Cerebellar cortex (tissue), 1 donor: Measurements from ENCODE around the gene TMEM91.
"Not testable (repeated sequence)": the region's sequence is repeated elsewhere in the genome, so short reads cannot be mapped to it uniquely, and the experiment has no call there.

Experiments used
- DNase-seq: peaks from one replicate; pipeline ENCODE4 v3.0.0-alpha.2; 2015; ENCODE audit warnings: low spot score

TMEM91 gene

GRCh38 chr19:41377977-41378709, 1.8 kb downstream of the TMEM91 start:
- DNase-seq: no peak

GRCh38 chr19:41381536-41381935, 5.2 kb downstream of the TMEM91 start:
- not testable (repeated sequence) for DNase-seq

GRCh38 chr19:41384351-41384750, 8.0 kb downstream of the TMEM91 start:
- DNase-seq: no peak

- no peak for DNase-seq
Observed at GRCh38 chr19:41386442-41386841, 10.1 kb downstream of the TMEM91 start.

- DNase-seq: no peak
Observed at GRCh38 chr19:41391618-41392017, 15.3 kb downstream of the TMEM91 start.

GRCh38 chr19:41392775-41393174, 16.4 kb downstream of the TMEM91 start:
- DNase-seq: no peak

GRCh38 chr19:41395355-41395754, 19.0 kb downstream of the TMEM91 start:
- DNase-seq: no peak

GRCh38 chr19:41397086-41398049, 21.0 kb downstream of the TMEM91 start, which contains the start of the genes BCKDHA and EXOSC5:
Gene BCKDHA (plus strand): TSS chr19:41397818. CDS start chr19:41397828, 10 bp downstream.
Gene EXOSC5 (minus strand): TSS chr19:41397359. CDS start chr19:41397328, 31 bp downstream.
- peak; percentile 100 for DNase-seq

- DNase-seq: no peak
Observed at GRCh38 chr19:41398050-41398418, 21.7 kb downstream of the TMEM91 start.

- DNase-seq: no peak
Observed at GRCh38 chr19:41398598-41398997, 22.3 kb downstream of the TMEM91 start.

- no peak for DNase-seq
Observed at GRCh38 chr19:41399091-41399490, 22.8 kb downstream of the TMEM91 start.

- no peak for DNase-seq
Observed at GRCh38 chr19:41399525-41399924, 23.2 kb downstream of the TMEM91 start.

- no peak for DNase-seq
Observed at GRCh38 chr19:41401483-41401882, 25.1 kb downstream of the TMEM91 start.

GRCh38 chr19:41402010-41402409, 25.7 kb downstream of the TMEM91 start:
- no peak for DNase-seq

GRCh38 chr19:41403181-41403970, 27.0 kb downstream of the TMEM91 start:
- DNase-seq: no peak

- DNase-seq: no peak
Observed at GRCh38 chr19:41405776-41406175, 29.4 kb downstream of the TMEM91 start.

GRCh38 chr19:41407271-41407670, 30.9 kb downstream of the TMEM91 start:
- DNase-seq: no peak

GRCh38 chr19:41408256-41408655, 31.9 kb downstream of the TMEM91 start:
- DNase-seq: no peak

- DNase-seq: not testable (repeated sequence)
Observed at GRCh38 chr19:41408846-41409245, 32.5 kb downstream of the TMEM91 start.

GRCh38 chr19:41409288-41409687, 33.0 kb downstream of the TMEM91 start:
- DNase-seq: no peak

GRCh38 chr19:41410336-41411054, 34.2 kb downstream of the TMEM91 start:
- DNase-seq: no peak
